ENCODE data around the gene HSPH1. TPM values are rescaled to one million over a fixed set of nuclear protein-coding genes. Genes with fewer than 3 reads are reported as not detected.

HSPH1 gene
- total RNA-seq, 1 experiment from 2014 or later: 105 TPM

- Histone ChIP-seq H3K27me3 (ENCODE audit: insufficient read depth, low read depth) (peaks cover 10% of the 10 kb centered on the region; the same call in 1 of the 2 replicates), H3K4me1 (replicated peaks; ENCODE audit: insufficient read depth) (peaks cover 19% of the 10 kb centered on the region), H2AFZ (no peak overlapping the region), H3F3A (ENCODE audit: insufficient read depth, low read depth) (peaks cover 16% of the 10 kb centered on the region; the same call in 1 of the 2 replicates), H4K20me1 (ENCODE audit: insufficient read depth) (no peaks in the 10 kb centered on the region), H3K27ac (no peak overlapping the region), H3K79me2 (ENCODE audit: low read depth) (no peaks in the 10 kb centered on the region), H3K9me2 (ENCODE audit: insufficient read depth) (no peaks in the 10 kb centered on the region), H3K4me2 (peak overlapping the region; percentile 40), H3K4me3 (no peak overlapping the region), H3K9me3 (ENCODE audit: insufficient read depth, low read depth) (peaks cover 3% of the 10 kb centered on the region; the same call in 1 of the 2 replicates), H3K36me3 (ENCODE audit: low read depth) (no peaks in the 10 kb centered on the region)
- DNase-seq: peak; percentile 10 to 82
- intact Hi-C loops (cut with micrococcal nuclease; ENCODE audit: unreplicated experiment): no loop called here
- TF ChIP-seq, protein P1, sequence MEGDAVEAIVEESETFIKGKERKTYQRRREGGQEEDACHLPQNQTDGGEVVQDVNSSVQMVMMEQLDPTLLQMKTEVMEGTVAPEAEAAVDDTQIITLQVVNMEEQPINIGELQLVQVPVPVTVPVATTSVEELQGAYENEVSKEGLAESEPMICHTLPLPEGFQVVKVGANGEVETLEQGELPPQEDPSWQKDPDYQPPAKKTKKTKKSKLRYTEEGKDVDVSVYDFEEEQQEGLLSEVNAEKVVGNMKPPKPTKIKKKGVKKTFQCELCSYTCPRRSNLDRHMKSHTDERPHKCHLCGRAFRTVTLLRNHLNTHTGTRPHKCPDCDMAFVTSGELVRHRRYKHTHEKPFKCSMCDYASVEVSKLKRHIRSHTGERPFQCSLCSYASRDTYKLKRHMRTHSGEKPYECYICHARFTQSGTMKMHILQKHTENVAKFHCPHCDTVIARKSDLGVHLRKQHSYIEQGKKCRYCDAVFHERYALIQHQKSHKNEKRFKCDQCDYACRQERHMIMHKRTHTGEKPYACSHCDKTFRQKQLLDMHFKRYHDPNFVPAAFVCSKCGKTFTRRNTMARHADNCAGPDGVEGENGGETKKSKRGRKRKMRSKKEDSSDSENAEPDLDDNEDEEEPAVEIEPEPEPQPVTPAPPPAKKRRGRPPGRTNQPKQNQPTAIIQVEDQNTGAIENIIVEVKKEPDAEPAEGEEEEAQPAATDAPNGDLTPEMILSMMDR (conservative IDR thresholded peaks at IDR 0.05): no peak
- TF ChIP-seq EZH2 (IDR thresholded peaks at IDR 0.05; ENCODE audit: low read depth): no peak
- BruUV-seq (replicated peaks): no TSS peak
- ChIA-PET POLR2A (ENCODE audit: unreplicated experiment) (interaction anchor here (0.6 kb wide), 1 partner anchor 65 kb away, joined by 5 read pairs; no protein-coding TSS in a partner anchor), CTCF (no interaction called here)
Measured at GRCh38 chr13:31094331-31095015, 67.2 kb downstream of the HSPH1 start.

DNA sequence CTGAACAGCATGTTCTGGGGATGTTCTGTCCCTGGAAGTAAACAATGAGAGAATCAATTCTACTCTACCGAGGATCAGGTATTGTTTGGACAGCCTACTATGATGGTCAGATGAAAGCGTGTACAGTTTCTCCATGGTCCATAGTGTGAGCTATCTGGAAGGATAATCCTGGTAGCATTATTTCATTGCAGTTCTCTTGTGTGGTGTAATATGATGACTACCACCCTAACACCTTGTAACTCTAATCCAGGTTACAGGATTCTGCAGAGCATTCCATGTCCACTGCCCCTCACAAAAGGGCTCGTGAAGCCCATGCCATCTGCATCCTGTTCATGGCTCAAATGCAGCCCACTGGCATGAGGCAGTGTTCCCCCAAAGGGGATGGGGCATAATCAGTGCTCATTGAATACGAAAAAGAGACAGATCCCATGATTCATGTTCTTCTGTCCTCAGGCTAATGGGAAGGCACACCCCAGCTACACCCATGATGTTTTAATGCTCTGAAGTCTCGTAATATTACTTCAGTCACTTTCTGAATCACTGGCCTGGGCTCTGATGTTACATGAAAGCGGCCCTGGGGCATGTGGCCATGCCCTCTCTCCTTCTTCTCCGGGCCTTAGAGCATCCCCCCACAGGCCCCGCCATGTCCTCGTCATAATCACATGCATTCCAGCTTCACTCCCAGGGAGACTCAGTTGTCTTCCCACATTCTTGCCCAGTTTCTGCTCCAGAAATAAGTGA lies 68.4 kb downstream of the HSPH1 start:
- H3K79me2 ChIP-seq (ENCODE audit: low read depth): no peaks in the 10 kb centered on the region
- H3K9me2 ChIP-seq (ENCODE audit: insufficient read depth): no peaks in the 10 kb centered on the region
- CTCF ChIA-PET: no interaction called here
- no peak overlapping the region for H3K27ac ChIP-seq
- H3K27me3 ChIP-seq (ENCODE audit: insufficient read depth, low read depth): no peaks in the 10 kb centered on the region
- H3K9me3 ChIP-seq (ENCODE audit: insufficient read depth, low read depth): peaks cover 3% of the 10 kb centered on the region; the same call in 1 of the 2 replicates
- no peak overlapping the region for H3K4me2 ChIP-seq
- no peak overlapping the region for H2AFZ ChIP-seq
- intact Hi-C loops (cut with micrococcal nuclease; ENCODE audit: unreplicated experiment): no loop called here
- POLR2A ChIA-PET (ENCODE audit: unreplicated experiment): no interaction called here
- BruUV-seq (replicated peaks): no TSS peak
- DNase-seq: no peak
- no peaks in the 10 kb centered on the region for H3K36me3 ChIP-seq (ENCODE audit: low read depth)
- H3F3A ChIP-seq (ENCODE audit: insufficient read depth, low read depth): peaks cover 16% of the 10 kb centered on the region; the same call in 1 of the 2 replicates
- H3K4me1 ChIP-seq (replicated peaks; ENCODE audit: insufficient read depth): peaks cover 19% of the 10 kb centered on the region
- H3K4me3 ChIP-seq: no peak overlapping the region
- TF ChIP-seq EZH2 (IDR thresholded peaks at IDR 0.05; ENCODE audit: low read depth): no peak
- TF ChIP-seq, protein P1 (conservative IDR thresholded peaks at IDR 0.05): no peak
- H4K20me1 ChIP-seq (ENCODE audit: insufficient read depth): no peaks in the 10 kb centered on the region

DNA sequence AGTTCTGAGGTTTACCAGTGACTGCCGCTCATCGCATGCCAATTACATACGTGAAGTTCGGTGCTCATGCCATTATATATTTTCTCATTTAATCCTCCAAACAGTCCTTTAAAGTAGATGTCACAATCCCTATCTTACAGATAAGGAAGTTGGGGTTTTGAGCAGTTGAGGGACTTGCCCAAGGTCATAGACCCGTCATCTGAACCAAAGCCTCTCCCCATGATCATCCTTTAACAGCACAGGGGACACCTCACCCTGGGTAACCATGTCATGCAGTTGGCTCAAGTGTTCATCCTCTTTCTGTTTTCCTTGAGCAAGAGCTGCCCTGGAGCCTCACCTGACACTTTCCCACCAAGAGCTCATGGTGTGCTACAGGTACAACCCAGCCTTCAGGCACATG lies 69.1 kb downstream of the HSPH1 start:
- Histone ChIP-seq H3K36me3 (ENCODE audit: low read depth) (no peaks in the 10 kb centered on the region), H3K79me2 (ENCODE audit: low read depth) (no peaks in the 10 kb centered on the region), H3K9me2 (ENCODE audit: insufficient read depth) (no peaks in the 10 kb centered on the region), H3K27me3 (ENCODE audit: insufficient read depth, low read depth) (no peaks in the 10 kb centered on the region), H2AFZ (no peak overlapping the region), H3K4me3 (no peak overlapping the region), H3K4me2 (no peak overlapping the region), H4K20me1 (ENCODE audit: insufficient read depth) (no peaks in the 10 kb centered on the region), H3F3A (ENCODE audit: insufficient read depth, low read depth) (peaks cover 16% of the 10 kb centered on the region; the same call in 1 of the 2 replicates), H3K9me3 (ENCODE audit: insufficient read depth, low read depth) (peaks cover 3% of the 10 kb centered on the region; the same call in 1 of the 2 replicates), H3K4me1 (replicated peaks; ENCODE audit: insufficient read depth) (peaks cover 19% of the 10 kb centered on the region), H3K27ac (no peak overlapping the region)
- no peak for TF ChIP-seq EZH2 (IDR thresholded peaks at IDR 0.05; ENCODE audit: low read depth)
- TF ChIP-seq, protein P1 (conservative IDR thresholded peaks at IDR 0.05): no peak
- BruUV-seq (replicated peaks): no TSS peak
- POLR2A ChIA-PET (ENCODE audit: unreplicated experiment): no interaction called here
- CTCF ChIA-PET: no interaction called here
- DNase-seq: no peak
- intact Hi-C loops (cut with micrococcal nuclease; ENCODE audit: unreplicated experiment): no loop called here

Data from PC-9 (cell line).